Measurements from ENCODE around the gene CLEC19A. TPM values are rescaled to one million over a fixed set of nuclear protein-coding genes. Genes with fewer than 3 reads are reported as not detected.

CLEC19A gene
- total RNA-seq, 1 donor from 2014 or later, result not detected

- no peak for DNase-seq (ENCODE audit: low read depth)
Measured at GRCh38 chr16:19283637-19284036, 1.9 kb upstream of the CLEC19A start.

GRCh38 chr16:19284207-19284606 is 1.3 kb upstream of the CLEC19A start:
- peak; percentile 18 for DNase-seq (ENCODE audit: low read depth)
- TF ChIP-seq CTCF (conservative IDR thresholded peaks at IDR 0.05; ENCODE audit: low read depth, low read length), result no peak
- no peak overlapping the region for H3K4me3 ChIP-seq (ENCODE audit: low read depth, low read length)

More at GRCh38 chr16:19283637-19284036, 1.9 kb upstream of the CLEC19A start:
- TF ChIP-seq CTCF (conservative IDR thresholded peaks at IDR 0.05; ENCODE audit: low read depth, low read length), result no peak
- no peak overlapping the region for H3K4me3 ChIP-seq (ENCODE audit: low read depth, low read length)

- TF ChIP-seq CTCF (conservative IDR thresholded peaks at IDR 0.05; ENCODE audit: low read depth, low read length), result no peak
- no peak for DNase-seq (ENCODE audit: low read depth)
- H3K4me3 ChIP-seq (ENCODE audit: low read depth, low read length), result no peak overlapping the region
Measured at GRCh38 chr16:19286827-19287226, 1.3 kb downstream of the CLEC19A start.

GRCh38 chr16:19287241-19287640 is 1.7 kb downstream of the CLEC19A start:
- no peak for TF ChIP-seq CTCF (conservative IDR thresholded peaks at IDR 0.05; ENCODE audit: low read depth, low read length)
- no peak for DNase-seq (ENCODE audit: low read depth)

GRCh38 chr16:19288872-19289799 is 3.6 kb downstream of the CLEC19A start:
- H3K4me3 ChIP-seq (ENCODE audit: low read depth, low read length), result no peak overlapping the region
- DNase-seq (ENCODE audit: low read depth), result no peak
- TF ChIP-seq CTCF (conservative IDR thresholded peaks at IDR 0.05; ENCODE audit: low read depth, low read length), result no peak

More at GRCh38 chr16:19287241-19287640, 1.7 kb downstream of the CLEC19A start:
- H3K4me3 ChIP-seq (ENCODE audit: low read depth, low read length), result no peak overlapping the region

GRCh38 chr16:19289811-19290485 is 4.4 kb downstream of the CLEC19A start:
- DNase-seq (ENCODE audit: low read depth), result no peak
- H3K4me3 ChIP-seq (ENCODE audit: low read depth, low read length), result no peak overlapping the region
- TF ChIP-seq CTCF (conservative IDR thresholded peaks at IDR 0.05; ENCODE audit: low read depth, low read length), result no peak
